Neuronal stem cell (in vitro differentiated cells): Measurements from ENCODE around the gene SLC22A3.
"Not testable (repeated sequence)": the region's sequence is repeated elsewhere in the genome, so short reads cannot be mapped to it uniquely, and the experiment has no call there.

Source experiments
- DNase-seq: peaks from one replicate; pipeline ENCODE4 v3.0.0-alpha.2; 2013; ENCODE audit warnings: low spot score
- H2AFZ ChIP-seq: one replicate; pipeline ENCODE4 v1.6.1; 2013; ENCODE audit warnings: mild to moderate bottlenecking, low read length, inconsistent platforms
- H2AK5ac ChIP-seq: 2 replicates; pipeline ENCODE4 v1.6.1; 2013; ENCODE audit warnings: low read depth, mild to moderate bottlenecking, inconsistent platforms, low read length, moderate library complexity, mixed read lengths
- H2BK120ac ChIP-seq: 2 replicates; pipeline ENCODE4 v1.6.1; 2013; ENCODE audit warnings: low read depth, mild to moderate bottlenecking, inconsistent platforms, low read length, moderate library complexity, mixed read lengths
- H2BK12ac ChIP-seq: one replicate; pipeline ENCODE4 v1.6.1; 2013; ENCODE audit warnings: low read length, inconsistent platforms
- H2BK15ac ChIP-seq: 2 replicates; pipeline ENCODE4 v1.6.1; 2013; ENCODE audit warnings: mild to moderate bottlenecking, low read length, inconsistent platforms, mixed read lengths
- H2BK5ac ChIP-seq: one replicate; pipeline ENCODE4 v1.6.1; 2013; ENCODE audit warnings: inconsistent platforms, mild to moderate bottlenecking, low read length, moderate library complexity
- H3K14ac ChIP-seq: one replicate; pipeline ENCODE4 v1.6.1; 2013; ENCODE audit warnings: low read length, inconsistent platforms
- H3K18ac ChIP-seq: 2 replicates; pipeline ENCODE4 v1.6.1; 2013; ENCODE audit warnings: low read length, inconsistent platforms
- H3K23ac ChIP-seq: 2 replicates; pipeline ENCODE4 v1.6.1; 2013; ENCODE audit warnings: low read depth, mild to moderate bottlenecking, mixed read lengths, low read length, inconsistent platforms; ENCODE audit not compliant: poor library complexity
- H3K27ac ChIP-seq: replicated peaks from 3 replicates; pipeline ENCODE4 v1.5.1; 2013; ENCODE audit warnings: low read length, inconsistent platforms
- H3K27me3 ChIP-seq, 3 experiments: 2 replicates each; pipeline ENCODE4 v1.6.1; 2013; ENCODE audit warnings: low read length in 3 of 3, mild to moderate bottlenecking in 2 of 3, inconsistent platforms in 1 of 3, low read depth in 1 of 3, mixed read lengths in 1 of 3, moderate library complexity in 1 of 3; ENCODE audit not compliant: control insufficient read depth in 3 of 3, insufficient read depth in 3 of 3
- H3K36me3 ChIP-seq, 2 donors: replicated peaks in 1 of 2; 2 replicates each; pipeline ENCODE4 v1.6.1; 2013; ENCODE audit warnings: low read length in 2 of 2; ENCODE audit not compliant: control insufficient read depth in 2 of 2, insufficient read depth in 2 of 2
- H3K4ac ChIP-seq: 2 replicates; pipeline ENCODE4 v1.6.1; 2013; ENCODE audit warnings: inconsistent platforms, mild to moderate bottlenecking, low read length, moderate library complexity
- H3K4me1 ChIP-seq, 2 donors: 1 replicate in 1 of 2; 2 replicates in 1 of 2; pipeline ENCODE4 v1.6.1; 2013; ENCODE audit warnings: low read length in 2 of 2, low read depth in 1 of 2; ENCODE audit not compliant: control insufficient read depth in 2 of 2, insufficient read depth in 1 of 2
- H3K4me2 ChIP-seq: one replicate; pipeline ENCODE4 v1.6.1; 2013; ENCODE audit warnings: mild to moderate bottlenecking, low read length, inconsistent platforms; ENCODE audit not compliant: insufficient read depth, poor library complexity, severe bottlenecking
- H3K4me3 ChIP-seq, 2 donors: 2 replicates each; pipeline ENCODE4 v1.5.1; 2013; ENCODE audit warnings: low read length in 2 of 2, mild to moderate bottlenecking in 2 of 2, inconsistent platforms in 1 of 2, moderate library complexity in 1 of 2
- H3K79me1 ChIP-seq: one replicate; pipeline ENCODE4 v1.6.1; 2013; ENCODE audit warnings: low read depth, mild to moderate bottlenecking, inconsistent platforms, low read length, moderate library complexity
- H3K9ac ChIP-seq: one replicate; pipeline ENCODE4 v1.6.1; 2013; ENCODE audit warnings: mild to moderate bottlenecking, low read depth, low read length, inconsistent platforms; ENCODE audit not compliant: poor library complexity
- H3K9me3 ChIP-seq, 2 donors: replicated peaks in 1 of 2; 2 replicates each; pipeline versions ENCODE3 to v1.6.1; 2013; ENCODE audit warnings: low read length in 2 of 2, mild to moderate bottlenecking in 2 of 2, inconsistent platforms in 1 of 2, low read depth in 1 of 2, mixed read lengths in 1 of 2, moderate library complexity in 1 of 2; ENCODE audit not compliant: control insufficient read depth in 2 of 2, insufficient read depth in 1 of 2
- H4K8ac ChIP-seq: one replicate; pipeline ENCODE4 v1.6.1; 2013; ENCODE audit warnings: low read depth, mild to moderate bottlenecking, inconsistent platforms, low read length, moderate library complexity
- H4K91ac ChIP-seq: one replicate; pipeline ENCODE4 v1.6.1; 2013; ENCODE audit warnings: low read length, low read depth, mild to moderate bottlenecking, inconsistent platforms; ENCODE audit not compliant: poor library complexity
- WGBS, 2 donors: extraction: QIAGEN DNeasy Blood & Tissue Kit; methylation state at CpG; one replicate each; pipeline ENCODE4 v1.1.7; 2013; ENCODE audit warnings: missing lambda C conversion rate in 2 of 2, mixed read lengths in 1 of 2; ENCODE audit not compliant: insufficient read length in 2 of 2, insufficient replicate concordance in 1 of 2; ENCODE audit errors: extremely low coverage in 2 of 2; 5-methylcytosine and 5-hydroxymethylcytosine counted together

Gene SLC22A3

DNA sequence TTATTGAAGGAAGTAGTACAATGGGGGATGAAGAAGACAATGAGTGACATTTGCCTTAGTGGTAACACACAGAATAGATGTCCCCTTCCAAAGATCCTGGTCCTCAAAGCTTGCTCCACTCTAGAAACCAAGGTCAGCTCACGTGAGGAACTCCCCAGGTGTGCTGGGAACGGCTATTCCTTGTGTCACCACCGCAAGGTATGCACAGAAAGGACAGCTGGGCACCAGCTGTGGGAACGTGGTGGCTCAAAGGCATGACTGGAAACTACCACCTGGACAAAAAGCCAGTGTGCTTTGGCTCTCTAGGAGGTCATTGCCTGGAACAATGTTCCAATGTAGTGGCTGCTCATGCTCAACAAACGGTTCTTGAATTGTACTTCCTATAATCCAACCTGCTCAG is 94.0 kb downstream of the SLC22A3 start:
- no peak overlapping the region for H2BK5ac ChIP-seq
- no peak overlapping the region for H3K18ac ChIP-seq
- no peaks in the 10 kb centered on the region for H3K79me1 ChIP-seq
- peak overlapping the region in 1 of 2 donors; percentile 35 for H3K4me3 ChIP-seq
- H3K4me1 ChIP-seq: peaks cover 0 to 5% of the 10 kb centered on the region in 2 donors
- no peak overlapping the region for H4K8ac ChIP-seq
- H3K9me3 ChIP-seq: no peaks in the 10 kb centered on the region
- no peak overlapping the region for H2AFZ ChIP-seq
- no peak overlapping the region for H3K4me2 ChIP-seq
- H4K91ac ChIP-seq: no peak overlapping the region
- H2BK120ac ChIP-seq: no peak overlapping the region
- no peak overlapping the region for H2AK5ac ChIP-seq
- no peak overlapping the region for H2BK15ac ChIP-seq
- no peaks in the 10 kb centered on the region for H3K36me3 ChIP-seq
- no peak overlapping the region for H3K9ac ChIP-seq
- H3K14ac ChIP-seq: no peak overlapping the region
- DNase-seq: no peak
- H3K4ac ChIP-seq: no peak overlapping the region
- no peak overlapping the region for H3K27ac ChIP-seq
- H3K27me3 ChIP-seq: peaks cover 0 to 2% (median 0%) of the 10 kb centered on the region in 3 experiments
- H3K23ac ChIP-seq: no peak overlapping the region
- no CpG with 5 or more reads among the region's 5 CpGs for whole genome bisulfite sequencing, 2 donors
- H2BK12ac ChIP-seq: no peak overlapping the region

DNA sequence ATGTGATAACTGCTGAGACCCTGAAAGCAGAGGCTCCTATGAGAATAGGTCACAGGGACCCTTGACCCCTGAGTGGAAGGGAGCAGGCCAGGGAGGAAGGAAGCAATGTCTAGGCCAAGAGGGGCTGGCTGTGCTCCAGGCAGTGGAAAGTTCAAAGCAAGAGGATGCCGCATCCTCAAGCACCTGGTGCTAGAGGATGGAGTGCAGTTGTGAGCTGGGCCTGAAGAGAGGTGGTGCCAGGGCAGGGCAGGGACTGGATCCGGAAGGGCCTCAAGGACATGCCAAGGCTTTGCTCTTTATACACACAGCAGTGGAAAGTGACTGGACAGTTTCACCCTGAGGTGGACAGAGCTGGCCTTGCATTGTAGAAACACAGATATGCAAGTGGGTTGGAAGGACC is 97.0 kb downstream of the SLC22A3 start:
- Histone ChIP-seq H4K91ac (no peak overlapping the region), H3K9me3 (no peaks in the 10 kb centered on the region), H3K4me3 (no peak overlapping the region), H2BK12ac (no peak overlapping the region), H3K4me2 (no peak overlapping the region), H2BK5ac (no peak overlapping the region), H3K14ac (peak overlapping the region; percentile 56), H3K9ac (no peak overlapping the region), H3K27me3 (peaks cover 0 to 2% (median 0%) of the 10 kb centered on the region in 3 experiments), H2BK15ac (no peak overlapping the region), H3K4ac (no peak overlapping the region), H3K4me1 (no peaks in the 10 kb centered on the region), H3K18ac (peak overlapping the region; percentile 13), H3K36me3 (no peaks in the 10 kb centered on the region), H3K23ac (no peak overlapping the region), H2AK5ac (no peak overlapping the region), H2BK120ac (no peak overlapping the region), H2AFZ (no peak overlapping the region), H3K27ac (no peak overlapping the region), H3K79me1 (no peaks in the 10 kb centered on the region), H4K8ac (no peak overlapping the region)
- no CpG with 5 or more reads among the region's 2 CpGs for WGBS, 2 donors
- DNase-seq: no peak

DNA sequence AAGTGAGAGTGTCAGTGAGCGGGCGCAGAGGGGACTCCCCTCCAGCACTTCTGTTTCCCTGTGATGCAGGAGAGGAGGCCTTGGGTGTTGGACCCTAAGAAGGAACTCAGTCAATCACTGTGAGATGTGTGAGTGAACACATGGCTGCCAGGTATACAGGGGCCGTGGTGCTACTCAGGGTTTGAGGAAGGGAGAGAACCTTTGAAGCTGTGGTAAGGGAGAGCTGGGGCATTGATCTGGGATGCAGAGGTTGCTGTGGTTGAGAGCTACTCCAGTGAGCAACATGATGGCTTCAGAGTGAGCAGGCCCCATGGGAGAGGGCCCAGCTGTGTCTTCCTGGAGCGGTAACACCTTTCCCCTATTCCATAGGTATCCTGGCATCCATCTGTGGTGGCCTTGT is 99.2 kb downstream of the SLC22A3 start:
- Histone ChIP-seq H3K27ac (no peak overlapping the region), H3K23ac (no peak overlapping the region), H4K8ac (peak overlapping the region; percentile 70), H3K9me3 (no peaks in the 10 kb centered on the region), H3K4me3 (no peak overlapping the region), H2BK5ac (no peak overlapping the region), H3K27me3 (peaks cover 0 to 2% (median 0%) of the 10 kb centered on the region in 3 experiments), H3K14ac (no peak overlapping the region), H3K4me2 (no peak overlapping the region), H4K91ac (no peak overlapping the region), H3K36me3 (no peaks in the 10 kb centered on the region), H2AFZ (no peak overlapping the region), H2BK12ac (no peak overlapping the region), H3K79me1 (no peaks in the 10 kb centered on the region), H2AK5ac (peak overlapping the region; percentile 41), H3K4ac (no peak overlapping the region), H3K4me1 (no peaks in the 10 kb centered on the region), H2BK15ac (no peak overlapping the region), H3K18ac (no peak overlapping the region), H3K9ac (no peak overlapping the region), H2BK120ac (no peak overlapping the region)
- DNase-seq: no peak
- WGBS, 2 donors: no CpG with 5 or more reads among the region's 4 CpGs

DNA sequence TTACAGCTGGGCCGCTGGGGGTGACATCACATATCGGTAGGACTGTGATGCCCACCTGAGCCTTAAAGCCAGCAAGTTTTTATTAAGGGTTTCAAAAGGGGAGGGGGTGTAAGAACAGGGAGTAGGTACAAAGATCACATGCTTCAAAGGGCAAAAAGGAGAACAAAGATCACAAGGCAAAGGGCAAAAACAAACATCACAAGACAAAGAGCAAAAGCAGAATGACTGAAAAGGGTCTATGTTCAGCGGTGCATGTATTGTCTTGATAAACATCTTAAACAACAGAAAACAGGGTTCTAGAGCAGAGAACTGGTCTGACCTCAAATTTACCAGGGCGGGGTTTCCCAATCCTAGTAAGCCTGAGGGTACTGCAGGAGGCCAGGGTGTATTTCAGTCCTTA is 101.6 kb downstream of the SLC22A3 start:
- not testable (repeated sequence) for H2BK15ac ChIP-seq, H3K4me2 ChIP-seq, H3K27ac ChIP-seq, H3K9me3 ChIP-seq, H2BK12ac ChIP-seq, H3K23ac ChIP-seq, H3K36me3 ChIP-seq, H3K14ac ChIP-seq, H3K18ac ChIP-seq, H4K91ac ChIP-seq, H3K9ac ChIP-seq, H2BK5ac ChIP-seq, H2AFZ ChIP-seq, H3K27me3 ChIP-seq, H2AK5ac ChIP-seq, H3K79me1 ChIP-seq, H2BK120ac ChIP-seq, H3K4ac ChIP-seq, DNase-seq, H3K4me1 ChIP-seq, H3K4me3 ChIP-seq, H4K8ac ChIP-seq
- no CpG with 5 or more reads among the region's 4 CpGs for WGBS, 2 donors
